HG02763 (cell line): Measurements from ENCODE around the gene RER1.

Experiments used
- ATAC-seq: cut with Tn5 transposase; IDR thresholded peaks from one replicate; pipeline ENCODE4 v1.9.1; 2021; ENCODE audit warnings: mild to moderate bottlenecking, moderate library complexity; ENCODE audit not compliant: unreplicated experiment

The RER1 gene

GRCh38 chr1:2442661-2443060, 51.0 kb downstream of the RER1 start:
- no peak for ATAC-seq

DNA sequence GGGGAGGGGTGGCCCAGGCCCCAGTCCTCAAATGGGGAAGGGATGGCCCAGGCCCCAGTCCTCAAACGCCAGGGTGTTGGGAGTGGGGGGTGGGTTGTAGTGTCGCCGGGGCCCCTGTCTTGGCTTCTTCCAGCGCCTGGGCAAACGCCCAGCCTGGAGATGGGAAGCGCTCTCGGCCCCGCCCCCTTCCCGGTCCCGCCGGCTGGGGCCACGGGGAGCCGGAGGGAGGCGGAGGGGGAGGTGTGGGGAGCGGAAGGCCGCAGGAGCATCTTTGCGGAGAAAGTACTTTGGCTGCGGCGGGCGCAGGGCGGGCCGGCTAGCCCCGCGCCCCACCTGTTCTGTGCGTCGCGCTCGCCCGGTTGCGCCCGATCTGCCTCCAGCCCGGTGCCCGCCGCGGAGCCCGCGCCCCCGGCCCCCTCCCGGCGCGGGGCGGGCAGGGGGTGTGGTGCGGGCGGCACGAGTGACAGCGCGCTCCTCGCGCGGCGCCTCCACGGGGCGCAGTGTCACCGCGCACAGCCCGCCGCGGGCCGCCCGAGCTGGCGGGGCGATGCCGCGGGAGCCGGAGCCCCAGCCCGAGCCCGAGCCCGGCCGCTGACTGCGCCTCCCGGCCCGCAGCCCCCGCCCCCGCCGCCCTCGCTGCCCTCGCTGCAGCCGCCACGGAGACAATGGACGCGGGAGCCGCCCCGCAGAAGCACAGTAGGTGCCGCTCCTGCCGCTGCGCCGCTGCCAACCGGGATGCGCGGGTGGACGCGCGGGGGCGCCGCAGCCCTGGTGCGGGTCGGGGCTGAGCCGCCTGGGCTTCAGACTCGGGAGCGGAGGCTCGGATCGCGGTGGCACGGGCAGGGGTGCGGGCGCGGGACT, 51.9 kb downstream of the RER1 start:
- no peak for ATAC-seq

GRCh38 chr1:2444138-2444591, 52.5 kb downstream of the RER1 start:
- no peak for ATAC-seq

DNA sequence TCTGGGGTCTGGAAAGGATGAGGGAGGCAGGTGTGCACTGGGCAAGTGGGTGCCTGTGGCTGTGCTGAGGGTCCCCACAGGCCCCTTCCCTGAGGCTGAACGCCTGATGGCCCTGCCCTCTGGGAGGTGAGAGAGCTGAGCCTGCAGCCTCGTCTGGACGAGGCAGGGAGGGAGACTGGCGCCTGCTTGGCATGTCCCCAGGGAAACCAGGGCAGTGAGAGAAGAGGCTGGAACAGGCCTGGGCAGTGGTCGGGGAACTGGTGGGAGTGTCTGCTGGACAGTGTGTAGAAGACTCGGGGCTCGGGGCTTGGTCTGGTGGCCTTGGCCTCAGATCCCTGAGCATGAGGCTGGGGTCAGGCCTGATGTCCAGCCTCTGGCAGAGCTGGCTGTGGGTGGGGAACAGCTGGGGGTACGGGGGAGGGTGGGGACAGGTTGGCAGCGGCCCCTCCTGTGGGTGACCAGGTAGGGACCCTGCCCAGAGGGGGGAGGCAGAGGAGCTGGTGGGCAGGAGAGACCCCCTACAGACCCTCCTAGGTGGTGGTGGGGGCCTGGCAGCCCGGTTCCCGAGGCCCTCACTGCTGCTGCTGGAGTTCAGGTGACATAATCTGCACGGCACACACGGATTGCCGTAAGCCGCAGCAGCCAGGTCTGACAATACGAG, 53.7 kb downstream of the RER1 start:
- no peak for ATAC-seq

- no peak for ATAC-seq
Observed at GRCh38 chr1:2445823-2446215, 54.2 kb downstream of the RER1 start.

DNA sequence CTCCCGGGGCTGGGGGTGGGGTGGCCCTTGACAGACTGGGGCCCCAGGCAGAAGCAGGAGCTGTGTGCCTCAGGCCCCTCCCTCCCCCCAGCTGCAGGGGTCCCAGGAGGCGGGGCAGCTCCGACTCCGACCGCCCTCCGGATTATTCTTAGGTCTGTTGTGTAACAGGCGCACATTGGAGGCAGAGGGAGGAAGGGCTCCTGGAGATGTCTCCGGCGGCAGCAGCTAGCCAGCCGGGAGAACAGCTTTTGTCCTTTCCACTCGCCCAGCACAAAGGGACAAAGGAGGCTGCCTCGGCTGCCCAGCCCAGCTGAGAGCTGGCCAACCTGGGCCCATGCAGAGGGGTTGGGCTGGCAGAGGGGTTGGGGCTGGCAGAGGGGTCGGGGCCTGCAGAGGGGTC, 54.8 kb downstream of the RER1 start:
- no peak for ATAC-seq

DNA sequence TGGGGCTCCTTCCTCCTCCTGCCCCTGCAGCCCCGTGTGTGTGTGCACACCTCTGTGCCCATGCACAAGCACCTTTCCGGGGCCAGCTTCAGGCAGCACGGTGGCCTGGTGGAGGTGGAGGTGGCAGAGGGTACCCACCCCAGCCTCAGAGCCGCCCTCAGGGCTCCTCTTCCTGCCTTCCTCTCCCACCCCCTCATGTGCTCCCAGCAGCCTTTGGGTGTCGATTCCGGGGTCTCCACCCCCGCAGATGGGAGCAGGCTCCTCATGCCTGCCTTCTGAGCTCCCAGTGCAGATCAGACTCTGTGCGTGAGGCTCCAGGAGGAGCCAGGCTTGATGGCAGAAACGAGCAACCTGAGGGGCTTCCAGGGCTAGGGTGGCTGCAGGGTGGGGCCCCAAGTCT, 55.2 kb downstream of the RER1 start:
- ATAC-seq, result no peak

DNA sequence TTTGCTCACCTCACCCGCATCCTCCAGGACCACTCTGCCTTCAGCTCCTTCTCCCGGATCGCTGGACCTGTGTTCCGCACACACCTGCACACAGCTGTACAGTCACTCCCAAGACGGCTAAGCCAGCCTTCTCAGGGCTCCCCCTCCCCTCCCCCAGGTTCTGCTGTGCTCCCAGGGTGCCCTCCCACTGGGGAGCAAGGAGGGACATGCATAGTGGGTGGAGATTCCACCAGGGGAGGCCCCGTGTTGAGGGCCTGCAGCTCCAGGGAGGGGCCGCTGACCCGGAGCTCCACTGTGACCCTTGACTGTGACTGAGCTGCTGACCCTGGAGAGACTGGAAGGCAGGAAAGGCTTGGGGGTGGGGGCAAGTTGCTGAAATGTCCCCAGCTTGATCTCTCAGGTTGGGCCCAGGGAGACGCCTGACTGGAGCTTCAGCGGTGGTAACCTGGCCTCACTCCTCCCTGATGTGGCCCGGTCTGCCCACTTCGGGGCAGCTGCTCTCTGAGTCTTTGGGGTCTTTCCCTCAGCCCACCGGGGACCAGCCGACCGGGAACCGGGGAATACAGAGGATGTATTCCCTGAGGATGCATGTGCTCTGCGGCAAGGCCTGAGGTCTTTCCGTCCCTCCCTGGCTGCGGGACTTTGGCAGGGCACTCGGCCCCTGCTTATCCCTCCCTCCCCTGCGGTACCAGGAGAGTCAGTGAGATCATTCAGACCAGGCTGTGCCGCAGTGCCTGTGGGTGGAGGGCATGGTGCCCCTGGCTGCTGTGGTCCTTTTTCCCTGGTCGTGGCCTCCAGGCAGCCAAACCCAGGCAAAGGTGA, 55.8 kb downstream of the RER1 start:
- ATAC-seq, result no peak

GRCh38 chr1:2448098-2448445, 56.4 kb downstream of the RER1 start:
- ATAC-seq, result no peak

GRCh38 chr1:2449636-2450454, 58.2 kb downstream of the RER1 start:
- no peak for ATAC-seq

GRCh38 chr1:2451741-2452140, 60.1 kb downstream of the RER1 start:
- no peak for ATAC-seq

- ATAC-seq, result no peak
Observed at GRCh38 chr1:2452201-2452931, 60.7 kb downstream of the RER1 start.

GRCh38 chr1:2452932-2453315, 61.3 kb downstream of the RER1 start:
- no peak for ATAC-seq

- no peak for ATAC-seq
Observed at GRCh38 chr1:2454227-2454626, 62.6 kb downstream of the RER1 start.
